MM.1S (cell line): ENCODE measurements around the gene MTX1.

ENCODE experiments used
- DNase-seq: peaks from one replicate; pipeline ENCODE4 v3.0.0-alpha.2; 2015
- H2AFZ ChIP-seq: fragments of 300-600 bp; sonication (generic); 2 replicates; pipeline ENCODE4 v1.6.0; 2016; ENCODE audit warnings: antibody characterized with exemption, low read length
- H3F3A ChIP-seq: fragments of 300-600 bp; sonication (generic); 2 replicates; pipeline ENCODE4 v1.6.1; 2016; ENCODE audit warnings: mild to moderate bottlenecking, antibody characterized with exemption, low read length, moderate library complexity, mixed read lengths; ENCODE audit not compliant: insufficient read depth
- H3K27ac ChIP-seq: fragments of 300-600 bp; sonication (generic); 2 replicates; pipeline ENCODE4 v1.5.1; 2016; ENCODE audit warnings: mild to moderate bottlenecking, low read length
- H3K27me3 ChIP-seq: fragments of 300-600 bp; sonication (generic); replicated peaks from 2 replicates; pipeline ENCODE4 v1.6.0; 2016; ENCODE audit warnings: low read length; ENCODE audit not compliant: insufficient read depth
- H3K36me3 ChIP-seq: fragments of 300-600 bp; sonication (generic); replicated peaks from 2 replicates; pipeline ENCODE4 v1.6.1; 2016; ENCODE audit warnings: mild to moderate bottlenecking, low read length, mixed read lengths; ENCODE audit not compliant: insufficient read depth
- H3K4me1 ChIP-seq: fragments of 300-600 bp; sonication (generic); 2 replicates; pipeline ENCODE4 v1.6.1; 2016; ENCODE audit warnings: low read length, mixed read lengths
- H3K4me2 ChIP-seq: fragments of 300-600 bp; sonication (generic); 2 replicates; pipeline ENCODE4 v1.6.0; 2016; ENCODE audit warnings: low read depth, low read length
- H3K4me3 ChIP-seq: fragments of 300-600 bp; sonication (generic); 2 replicates; pipeline ENCODE4 v1.5.1; 2016; ENCODE audit warnings: low read length, mixed read lengths
- H3K79me2 ChIP-seq: fragments of 300-600 bp; sonication (generic); 2 replicates; pipeline ENCODE4 v1.6.1; 2016; ENCODE audit warnings: mixed run types, low read length, mixed read lengths
- H3K9ac ChIP-seq: fragments of 300-600 bp; sonication (generic); 2 replicates; pipeline ENCODE4 v1.6.1; 2016; ENCODE audit warnings: low read length, mixed read lengths
- H3K9me2 ChIP-seq: fragments of 300-600 bp; sonication (generic); replicated peaks from 2 replicates; pipeline ENCODE4 v1.6.1; 2016; ENCODE audit warnings: mild to moderate bottlenecking, low read length, mixed read lengths; ENCODE audit not compliant: insufficient read depth
- H3K9me3 ChIP-seq: fragments of 300-600 bp; sonication (generic); replicated peaks from 2 replicates; pipeline ENCODE4 v1.6.1; 2016; ENCODE audit warnings: mild to moderate bottlenecking, low read length, mixed read lengths; ENCODE audit not compliant: insufficient read depth
- H4K20me1 ChIP-seq: fragments of 300-600 bp; sonication (generic); 2 replicates; pipeline ENCODE4 v1.6.1; 2016; ENCODE audit warnings: mild to moderate bottlenecking, low read length, moderate library complexity, mixed read lengths; ENCODE audit not compliant: insufficient read depth
- EZH2 ChIP-seq: fragments of 300-600 bp; sonication (generic); optimal IDR thresholded peaks from 2 replicates; pipeline ENCODE3; 2017; ENCODE audit warnings: low read depth, mild to moderate bottlenecking, antibody characterized with exemption, low read length, mixed read lengths
- EZH2phosphoT487 ChIP-seq: fragments of 300-600 bp; sonication (generic); IDR thresholded peaks from 2 replicates; pipeline ENCODE4 v1.6.1; 2018; ENCODE audit warnings: antibody characterized with exemption, low read length
- TF ChIP-seq, protein P1 (sequence below): fragments of 300-600 bp; sonication (generic); IDR thresholded peaks from 2 replicates; pipeline ENCODE4 v1.5.1; 2016; ENCODE audit warnings: antibody characterized with exemption, low read length, mixed read lengths

The MTX1 gene

DNA sequence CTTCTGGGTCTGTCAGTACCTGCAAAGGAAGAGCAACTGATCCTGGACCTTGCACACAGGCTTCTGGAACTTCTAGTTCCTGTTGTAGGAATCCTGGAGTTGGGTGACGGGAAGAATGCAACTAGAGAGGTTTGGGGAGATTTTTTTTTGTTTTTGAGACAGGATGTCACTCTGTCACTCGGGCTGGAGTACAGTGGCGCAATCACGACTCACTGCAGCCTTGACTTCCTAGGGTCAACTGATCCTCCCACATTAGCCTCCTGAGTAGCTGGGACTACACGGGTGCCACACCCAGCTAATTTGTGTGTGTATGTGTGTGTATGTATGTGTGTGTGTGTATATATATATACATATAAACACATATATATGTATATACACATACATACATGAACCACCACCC lies 28.0 kb downstream of the MTX1 start:
- no peak overlapping the region for H3K27ac ChIP-seq
- no peaks in the 10 kb centered on the region for H3K27me3 ChIP-seq
- no peaks in the 10 kb centered on the region for H3K9me2 ChIP-seq
- DNase-seq, result no peak
- H3K36me3 ChIP-seq, result no peaks in the 10 kb centered on the region
- H3K4me2 ChIP-seq, result no peak overlapping the region
- H4K20me1 ChIP-seq, result no peaks in the 10 kb centered on the region
- 0 out of 2 replicates have a peak, but pooled peaks cover 6% of the 10 kb centered on the region for H3K79me2 ChIP-seq
- no peak overlapping the region for H2AFZ ChIP-seq
- no peaks in the 10 kb centered on the region for H3F3A ChIP-seq
- H3K9me3 ChIP-seq, result no peaks in the 10 kb centered on the region
- H3K4me1 ChIP-seq, result peaks cover 3% of the 10 kb centered on the region; the same call in 1 of the 2 replicates
- no peak overlapping the region for H3K4me3 ChIP-seq
- no peak overlapping the region for H3K9ac ChIP-seq
- TF ChIP-seq EZH2, result no peak
- TF ChIP-seq, protein P1, sequence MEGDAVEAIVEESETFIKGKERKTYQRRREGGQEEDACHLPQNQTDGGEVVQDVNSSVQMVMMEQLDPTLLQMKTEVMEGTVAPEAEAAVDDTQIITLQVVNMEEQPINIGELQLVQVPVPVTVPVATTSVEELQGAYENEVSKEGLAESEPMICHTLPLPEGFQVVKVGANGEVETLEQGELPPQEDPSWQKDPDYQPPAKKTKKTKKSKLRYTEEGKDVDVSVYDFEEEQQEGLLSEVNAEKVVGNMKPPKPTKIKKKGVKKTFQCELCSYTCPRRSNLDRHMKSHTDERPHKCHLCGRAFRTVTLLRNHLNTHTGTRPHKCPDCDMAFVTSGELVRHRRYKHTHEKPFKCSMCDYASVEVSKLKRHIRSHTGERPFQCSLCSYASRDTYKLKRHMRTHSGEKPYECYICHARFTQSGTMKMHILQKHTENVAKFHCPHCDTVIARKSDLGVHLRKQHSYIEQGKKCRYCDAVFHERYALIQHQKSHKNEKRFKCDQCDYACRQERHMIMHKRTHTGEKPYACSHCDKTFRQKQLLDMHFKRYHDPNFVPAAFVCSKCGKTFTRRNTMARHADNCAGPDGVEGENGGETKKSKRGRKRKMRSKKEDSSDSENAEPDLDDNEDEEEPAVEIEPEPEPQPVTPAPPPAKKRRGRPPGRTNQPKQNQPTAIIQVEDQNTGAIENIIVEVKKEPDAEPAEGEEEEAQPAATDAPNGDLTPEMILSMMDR, result no peak
- TF ChIP-seq EZH2phosphoT487, result no peak

DNA sequence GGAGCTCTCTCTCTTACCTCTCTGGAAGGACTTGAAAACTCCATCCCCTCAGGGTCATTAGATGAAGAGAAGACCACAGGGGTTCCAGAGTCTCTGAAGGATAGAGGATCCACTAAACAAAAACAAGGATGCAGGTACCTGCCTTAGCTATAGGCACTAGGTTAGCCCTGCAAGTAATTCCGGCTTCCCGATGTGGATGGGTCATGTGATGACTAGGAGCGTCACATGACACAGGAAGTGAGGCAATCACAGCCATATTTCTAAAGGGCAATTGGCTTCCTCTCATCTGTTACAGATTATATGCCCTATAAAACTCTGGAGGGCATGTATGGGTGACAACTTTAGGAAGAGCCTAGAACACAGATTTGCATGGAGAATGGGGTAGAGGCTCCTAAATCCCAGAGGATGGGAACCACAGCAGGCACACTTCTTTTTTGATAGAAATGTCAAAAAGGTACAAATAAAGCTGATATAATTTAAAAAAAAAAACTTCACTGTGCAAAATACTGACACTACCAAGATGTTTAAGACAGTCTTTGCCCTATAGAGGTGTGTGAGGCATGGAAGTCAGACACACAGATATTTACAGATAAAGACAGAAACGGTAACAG lies 32.7 kb downstream of the MTX1 start:
- Histone ChIP-seq H3K27me3 (no peaks in the 10 kb centered on the region), H3K36me3 (no peaks in the 10 kb centered on the region), H4K20me1 (no peaks in the 10 kb centered on the region), H3K27ac (no peak overlapping the region), H3F3A (peaks cover 14% of the 10 kb centered on the region), H2AFZ (peak overlapping the region; percentile 68), H3K79me2 (0 out of 2 replicates have a peak, but pooled peaks cover 6% of the 10 kb centered on the region), H3K4me3 (peak overlapping the region; percentile 58), H3K9me3 (no peaks in the 10 kb centered on the region), H3K9me2 (no peaks in the 10 kb centered on the region), H3K4me1 (peaks cover 13% of the 10 kb centered on the region), H3K9ac (peak overlapping the region; percentile 30; the same call in 1 of the 2 replicates), H3K4me2 (peak overlapping the region; percentile 37)
- peak; percentile 89 for DNase-seq
- TF ChIP-seq EZH2phosphoT487 (no peak), EZH2 (no peak)
- TF ChIP-seq, protein P1, result no peak

DNA sequence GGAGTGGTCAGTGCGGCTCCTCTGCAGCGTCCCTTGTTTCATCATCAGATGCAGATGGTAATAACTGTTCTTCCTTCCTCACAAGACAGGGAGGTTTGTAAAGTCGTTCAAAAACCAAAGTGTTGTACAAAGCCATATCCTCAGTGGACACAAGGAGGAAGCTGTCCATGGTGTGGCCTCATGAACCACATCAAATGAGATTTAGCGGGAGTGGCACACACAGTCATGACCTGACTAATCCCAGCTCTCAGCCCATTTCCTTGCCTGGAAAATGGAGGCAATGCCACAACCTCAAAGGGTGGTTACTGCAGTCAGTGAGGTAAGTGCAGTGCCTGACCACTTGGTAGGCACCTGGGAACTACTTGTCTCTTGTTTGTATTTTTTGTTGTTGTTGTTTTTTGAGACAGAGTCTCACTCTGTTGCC lies 33.4 kb downstream of the MTX1 start:
- H3K4me1 ChIP-seq, result peaks cover 13% of the 10 kb centered on the region
- TF ChIP-seq EZH2 (no peak), EZH2phosphoT487 (no peak)
- TF ChIP-seq, protein P1, result no peak
- no peaks in the 10 kb centered on the region for H3K36me3 ChIP-seq
- H3K79me2 ChIP-seq, result 0 out of 2 replicates have a peak, but pooled peaks cover 6% of the 10 kb centered on the region
- H3K27me3 ChIP-seq, result no peaks in the 10 kb centered on the region
- peak overlapping the region; percentile 68 for H2AFZ ChIP-seq
- H3F3A ChIP-seq, result peaks cover 14% of the 10 kb centered on the region
- H3K9me2 ChIP-seq, result no peaks in the 10 kb centered on the region
- H3K27ac ChIP-seq, result no peak overlapping the region
- H3K9me3 ChIP-seq, result no peaks in the 10 kb centered on the region
- H4K20me1 ChIP-seq, result no peaks in the 10 kb centered on the region
- no peak for DNase-seq
- no peak overlapping the region for H3K4me3 ChIP-seq
- no peak overlapping the region for H3K9ac ChIP-seq
- H3K4me2 ChIP-seq, result peak overlapping the region; percentile 37
